ENCODE results near the gene TIMP2. TPM values are rescaled to one million over a fixed set of nuclear protein-coding genes. Genes with fewer than 3 reads are reported as not detected.

The TIMP2 gene
- total and polyA plus RNA-seq, 2 donors (not counting 3 experiments of a cell fraction or from before 2014, with no cell fraction given) = 138 to 318 TPM

DNA sequence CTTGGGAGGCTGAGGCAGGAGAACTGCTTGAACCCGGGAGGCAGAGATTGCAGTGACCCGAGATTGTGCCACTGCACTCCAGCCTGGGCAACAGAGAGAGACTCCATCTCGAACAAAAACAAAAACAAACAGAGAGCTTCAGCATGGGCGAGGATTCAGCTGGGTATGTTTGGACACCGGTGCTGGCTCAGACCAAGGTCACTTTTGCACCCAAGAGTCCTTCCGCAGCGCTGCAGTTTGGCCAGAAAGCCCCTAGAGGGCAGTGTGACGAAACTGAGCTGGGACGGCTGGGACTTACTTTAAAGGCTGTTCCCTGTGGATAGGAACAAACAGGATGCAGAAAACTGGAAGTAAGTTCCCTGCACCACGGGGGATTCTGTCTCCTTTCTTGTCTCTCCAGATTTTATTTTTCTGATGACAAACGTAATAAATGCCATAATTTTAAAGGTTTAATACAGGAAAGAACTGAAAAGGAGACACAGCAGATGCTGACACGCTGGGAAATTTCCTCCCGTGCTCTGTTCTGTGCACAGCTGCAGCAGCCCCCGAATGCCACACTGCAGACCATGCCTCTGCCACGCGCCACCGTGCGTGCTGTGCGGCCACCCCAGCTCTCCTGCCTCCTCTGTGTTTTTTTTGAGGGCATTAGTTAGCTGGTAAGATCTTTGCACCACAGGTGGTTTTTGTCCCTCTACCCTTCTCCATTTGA is 59.4 kb downstream of the TIMP2 start:
- H4K20me1 ChIP-seq (replicated peaks; ENCODE audit: control insufficient read depth, extremely low read depth, insufficient read depth, low read length) = no peaks in the 10 kb centered on the region
- H3K9me1 ChIP-seq (replicated peaks; ENCODE audit: control insufficient read depth, extremely low read depth, insufficient read depth, low read length) = no peaks in the 10 kb centered on the region
- DNase-seq (ENCODE audit: low read depth, low spot score) = peak; percentile 89
- H3K79me2 ChIP-seq (ENCODE audit: control insufficient read depth, insufficient read depth, low read length) = no peaks in the 10 kb centered on the region
- peak; percentile 97 for FAIRE-seq
- H3K4me3 ChIP-seq (replicated peaks in 1 of 3; ENCODE audit: insufficient read depth in 1 of 3, low read depth in 1 of 3, low read length in 3 of 3) = no peak overlapping the region
- peak overlapping the region; percentile 37 for H3K4me2 ChIP-seq (ENCODE audit: insufficient read depth, low read length)
- POLR2A ChIA-PET = no interaction called here
- no peaks in the 10 kb centered on the region for H3K9me3 ChIP-seq (replicated peaks; ENCODE audit: control insufficient read depth, insufficient read depth, low read length)
- CTCF ChIA-PET = interaction anchor here (0.6 to 6.7 kb wide), 46 partner anchors 9 to 369 kb away, joined by 3 to 171 read pairs (median 5); partner anchors contain the start of genes ENGASE, TIMP2 and USP36
- no peaks in the 10 kb centered on the region for H3K27me3 ChIP-seq (ENCODE audit: control insufficient read depth in 2 of 2, insufficient read depth in 2 of 2, low read length in 2 of 2)
- H3K36me3 ChIP-seq (ENCODE audit: control insufficient read depth in 2 of 2, extremely low read depth in 1 of 2, insufficient read depth in 2 of 2, low read length in 2 of 2) = peaks cover 2 to 16% of the 10 kb centered on the region in 2 experiments
- H3K27ac ChIP-seq (ENCODE audit: insufficient read depth, low read depth, low read length) = no peak overlapping the region
- intact Hi-C loops (cut with micrococcal nuclease) = loop anchor here (1.0 kb wide), 3 partner anchors 7 to 105 kb away; no protein-coding TSS in a partner anchor
- no TSS peak for BruUV-seq (replicated peaks)
- H2AFZ ChIP-seq (ENCODE audit: low read depth, low read length) = no peak overlapping the region
- H3K9ac ChIP-seq (replicated peaks; ENCODE audit: extremely low read depth, insufficient read depth, low read length) = no peak overlapping the region
- dilution Hi-C loops (cut with MboI; ENCODE audit: extremely low pct_ligation_motif_present, low sequenced_read_pairs) = no loop called here
- peak; percentile 44 for TF ChIP-seq POLR2AphosphoS5 (IDR thresholded peaks at IDR 0.05; ENCODE audit: insufficient read depth, low read depth, low read length)
- TF ChIP-seq, protein P1, sequence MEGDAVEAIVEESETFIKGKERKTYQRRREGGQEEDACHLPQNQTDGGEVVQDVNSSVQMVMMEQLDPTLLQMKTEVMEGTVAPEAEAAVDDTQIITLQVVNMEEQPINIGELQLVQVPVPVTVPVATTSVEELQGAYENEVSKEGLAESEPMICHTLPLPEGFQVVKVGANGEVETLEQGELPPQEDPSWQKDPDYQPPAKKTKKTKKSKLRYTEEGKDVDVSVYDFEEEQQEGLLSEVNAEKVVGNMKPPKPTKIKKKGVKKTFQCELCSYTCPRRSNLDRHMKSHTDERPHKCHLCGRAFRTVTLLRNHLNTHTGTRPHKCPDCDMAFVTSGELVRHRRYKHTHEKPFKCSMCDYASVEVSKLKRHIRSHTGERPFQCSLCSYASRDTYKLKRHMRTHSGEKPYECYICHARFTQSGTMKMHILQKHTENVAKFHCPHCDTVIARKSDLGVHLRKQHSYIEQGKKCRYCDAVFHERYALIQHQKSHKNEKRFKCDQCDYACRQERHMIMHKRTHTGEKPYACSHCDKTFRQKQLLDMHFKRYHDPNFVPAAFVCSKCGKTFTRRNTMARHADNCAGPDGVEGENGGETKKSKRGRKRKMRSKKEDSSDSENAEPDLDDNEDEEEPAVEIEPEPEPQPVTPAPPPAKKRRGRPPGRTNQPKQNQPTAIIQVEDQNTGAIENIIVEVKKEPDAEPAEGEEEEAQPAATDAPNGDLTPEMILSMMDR (IDR thresholded peaks at IDR 0.05; ENCODE audit: extremely low read depth in 1 of 2, insufficient read depth in 1 of 2, low read depth in 1 of 2, low read length in 2 of 2) = peak; percentile 92 to 93
- no peak for TF ChIP-seq EZH2 (IDR thresholded peaks at IDR 0.05; ENCODE audit: borderline replicate concordance, low read depth, low read length, severe bottlenecking)
- H3K4me1 ChIP-seq (ENCODE audit: control insufficient read depth, extremely low read depth, insufficient read depth, low read length) = peaks cover 22% of the 10 kb centered on the region

GRCh38 chr17:78864117-78864516 is 61.1 kb downstream of the TIMP2 start:
- Histone ChIP-seq H3K27me3 (ENCODE audit: control insufficient read depth in 2 of 2, insufficient read depth in 2 of 2, low read length in 2 of 2) (no peaks in the 10 kb centered on the region), H4K20me1 (replicated peaks; ENCODE audit: control insufficient read depth, extremely low read depth, insufficient read depth, low read length) (no peaks in the 10 kb centered on the region), H3K9me1 (replicated peaks; ENCODE audit: control insufficient read depth, extremely low read depth, insufficient read depth, low read length) (no peaks in the 10 kb centered on the region), H3K4me3 (replicated peaks in 1 of 3; ENCODE audit: insufficient read depth in 1 of 3, low read depth in 1 of 3, low read length in 3 of 3) (no peak overlapping the region), H3K36me3 (ENCODE audit: control insufficient read depth in 2 of 2, extremely low read depth in 1 of 2, insufficient read depth in 2 of 2, low read length in 2 of 2) (peaks cover 0 to 12% of the 10 kb centered on the region in 2 experiments), H2AFZ (ENCODE audit: low read depth, low read length) (no peak overlapping the region), H3K4me2 (ENCODE audit: insufficient read depth, low read length) (no peak overlapping the region), H3K9ac (replicated peaks; ENCODE audit: extremely low read depth, insufficient read depth, low read length) (no peak overlapping the region), H3K9me3 (replicated peaks; ENCODE audit: control insufficient read depth, insufficient read depth, low read length) (no peaks in the 10 kb centered on the region), H3K79me2 (ENCODE audit: control insufficient read depth, insufficient read depth, low read length) (no peaks in the 10 kb centered on the region), H3K4me1 (ENCODE audit: control insufficient read depth, extremely low read depth, insufficient read depth, low read length) (peaks cover 22% of the 10 kb centered on the region), H3K27ac (ENCODE audit: insufficient read depth, low read depth, low read length) (no peak overlapping the region)
- CTCF ChIA-PET = interaction anchor here (0.7 to 6.7 kb wide), 6 partner anchors 10 to 111 kb away, joined by 3 to 171 read pairs (median 4); no protein-coding TSS in a partner anchor
- no TSS peak for BruUV-seq (replicated peaks)
- TF ChIP-seq GATA2 (IDR thresholded peaks at IDR 0.05; ENCODE audit: insufficient read depth, insufficient read length, low read depth, low read length) = no peak
- TF ChIP-seq, protein P2, sequence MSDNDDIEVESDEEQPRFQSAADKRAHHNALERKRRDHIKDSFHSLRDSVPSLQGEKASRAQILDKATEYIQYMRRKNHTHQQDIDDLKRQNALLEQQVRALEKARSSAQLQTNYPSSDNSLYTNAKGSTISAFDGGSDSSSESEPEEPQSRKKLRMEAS (IDR thresholded peaks at IDR 0.05; ENCODE audit: insufficient read depth, insufficient read length) = no peak
- TF ChIP-seq FOS (IDR thresholded peaks at IDR 0.05; ENCODE audit: borderline replicate concordance, insufficient read depth, low read length) = no peak
- no peak for TF ChIP-seq JUN (IDR thresholded peaks at IDR 0.05; ENCODE audit: borderline replicate concordance, insufficient read depth, insufficient read length, low read depth)
- TF ChIP-seq, protein P1 (IDR thresholded peaks at IDR 0.05; ENCODE audit: extremely low read depth in 1 of 2, insufficient read depth in 1 of 2, low read depth in 1 of 2, low read length in 2 of 2) = no peak
- DNase-seq (ENCODE audit: low read depth, low spot score) = no peak
- FAIRE-seq = peak; percentile 26
- intact Hi-C loops (cut with micrococcal nuclease) = no loop called here
- dilution Hi-C loops (cut with MboI; ENCODE audit: extremely low pct_ligation_motif_present, low sequenced_read_pairs) = no loop called here
- POLR2A ChIA-PET = no interaction called here
